IMR-90 (cell line): ENCODE results near the gene HSP90AA1.

Experiments
- CEBPB ChIP-seq: IDR thresholded peaks from 2 replicates; pipeline ENCODE4 v1.6.1; 2012; ENCODE audit warnings: low read depth, low read length, improper control_type of control experiment
- CTCF ChIP-seq: conservative IDR thresholded peaks from 2 replicates; pipeline ENCODE4 v1.5.1; 2012; ENCODE audit warnings: mild to moderate bottlenecking, low read depth, low read length, improper control_type of control experiment
- FOS ChIP-seq: fragments of 150-350 bp; IDR thresholded peaks from 2 replicates; pipeline ENCODE4 v1.6.1; 2016; ENCODE audit warnings: low read depth, low read length
- MAFK ChIP-seq: IDR thresholded peaks from 2 replicates; pipeline ENCODE4 v1.6.1; 2012; ENCODE audit warnings: low read depth, low read length, improper control_type of control experiment
- MXI1 ChIP-seq: IDR thresholded peaks from 2 replicates; pipeline ENCODE4 v1.6.1; 2012; ENCODE audit warnings: low read depth, mild to moderate bottlenecking, low read length, moderate library complexity, borderline replicate concordance
- NFE2L2 ChIP-seq: fragments of 150-350 bp; IDR thresholded peaks from 2 replicates; pipeline ENCODE4 v1.6.1; 2016; ENCODE audit warnings: low read depth, mild to moderate bottlenecking, low read length
- POLR2A ChIP-seq: IDR thresholded peaks from 2 replicates; pipeline ENCODE4 v1.6.1; 2012; ENCODE audit warnings: mild to moderate bottlenecking, low read depth, low read length
- RAD21 ChIP-seq: IDR thresholded peaks from 2 replicates; pipeline ENCODE4 v1.6.1; 2012; ENCODE audit warnings: low read length, improper control_type of control experiment
- SMC3 ChIP-seq: fragments of 150-350 bp; IDR thresholded peaks from 2 replicates; pipeline ENCODE4 v1.6.1; 2016; ENCODE audit warnings: low read depth, mild to moderate bottlenecking, antibody characterized with exemption, low read length, moderate library complexity
- USF2 ChIP-seq: fragments of 150-350 bp; IDR thresholded peaks from 2 replicates; pipeline ENCODE4 v1.6.1; 2017; ENCODE audit warnings: mild to moderate bottlenecking, antibody characterized with exemption, low read length, low read depth

DNA sequence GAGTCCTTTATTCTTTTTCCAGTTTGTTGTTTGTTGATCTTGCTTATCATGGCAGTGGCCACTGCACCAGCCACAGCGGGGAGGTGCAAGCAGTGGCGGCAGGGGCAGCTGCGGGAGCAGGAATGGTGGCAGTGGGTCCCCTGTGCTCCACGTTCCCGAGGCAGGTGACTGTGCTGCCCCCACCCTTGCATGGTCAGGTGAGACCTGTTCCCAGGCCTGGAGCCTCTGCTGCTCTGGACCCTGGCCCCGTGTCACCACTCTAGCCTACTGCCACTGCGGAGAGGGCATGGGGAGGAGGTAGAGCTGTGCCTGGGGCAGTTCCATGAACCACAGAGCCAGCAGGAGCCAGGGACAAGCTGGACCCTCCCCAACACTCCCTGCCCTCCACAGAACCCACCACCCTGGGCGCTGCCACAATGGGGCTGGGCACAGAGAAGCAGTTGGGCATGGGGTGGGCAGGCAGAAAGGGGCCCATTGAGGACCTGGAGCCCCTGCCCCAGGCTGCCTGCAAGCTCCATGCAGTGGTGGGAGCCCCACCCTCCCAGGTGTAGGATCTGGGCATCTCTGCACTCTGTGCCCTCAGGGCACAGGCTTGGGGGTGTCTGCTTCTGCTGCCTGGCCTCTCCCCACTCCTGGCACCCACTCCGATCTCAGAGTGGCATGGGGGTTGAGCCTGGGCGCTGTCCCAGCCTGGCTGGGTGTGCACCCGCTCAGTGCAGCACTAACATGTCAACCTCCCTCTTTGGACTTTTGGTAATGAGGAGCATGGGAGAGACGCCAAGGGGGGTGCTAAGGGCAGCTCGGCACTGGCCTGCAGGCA is 29.7 kb upstream of the HSP90AA1 start:
- TF ChIP-seq CTCF = no peak
- TF ChIP-seq SMC3 = no peak
- no peak for TF ChIP-seq FOS
- no peak for TF ChIP-seq MAFK
- no peak for TF ChIP-seq POLR2A
- TF ChIP-seq CEBPB = no peak
- TF ChIP-seq RAD21 = no peak
- no peak for TF ChIP-seq USF2
- no peak for TF ChIP-seq NFE2L2
- no peak for TF ChIP-seq MXI1
